K562 (cell line): ENCODE results near the gene PTPRO. TPM values are rescaled to one million over a fixed set of nuclear protein-coding genes. Genes with fewer than 3 reads are reported as not detected.

ENCODE experiments used
- ATAC-seq: fragments of 200-7000 bp; cut with Tn5 transposase; 3 replicates; pipeline ENCODE4 v1.9.1; 2020; ENCODE audit warnings: moderate library complexity
- BruUV-seq: library from RNA; stranded (reverse); fragments of 400-500 nt; replicated peaks from 2 replicates; lab custom pipeline; 2021; lab: Mats Ljungman, UMichigan
- CTCF ChIA-PET: fragments of 300-600 bp; formaldehyde crosslinking; extraction: SDS; loops from one replicate; lab custom pipeline; 2021; ENCODE audit warnings: low intra/inter-chr PET ratio; lab: Yijun Ruan, JAX
- POLR2A ChIA-PET: fragments of 300-600, 350-650 bp; sonication (Branson Sonifier 250); formaldehyde crosslinking; extraction: SDS; loops from one replicate; lab custom pipeline; 2021; ENCODE audit warnings: antibody characterized with exemption, inconsistent platforms; lab: Yijun Ruan, JAX
- DNase-seq, 4 experiments: peaks; one replicate each; pipeline versions ENCODE4 v3.0.0 to v3.0.0-alpha.2; 2011 to 2018; ENCODE audit warnings: low spot score in 3 of 4, mixed read lengths in 3 of 4; ENCODE audit errors: extremely low read depth in 1 of 4
- FAIRE-seq: peaks from 2 replicates; lab custom pipeline; 2011; peaks lifted over from hg19 to GRCh38; lab: Jason Lieb, UNC
- H2AFZ ChIP-seq: 2 replicates; pipeline ENCODE4 v1.6.0; 2011; ENCODE audit warnings: low read depth, low read length, control low read depth, inconsistent platforms
- H3K27ac ChIP-seq: fragments of 200-600 bp; 3 replicates; pipeline ENCODE4 v1.8.0; 2011; ENCODE audit warnings: low read depth, mild to moderate bottlenecking, control low read depth, inconsistent platforms, low read length, moderate library complexity, mixed read lengths; ENCODE audit errors: extremely low read depth
- H3K27me3 ChIP-seq, 2 experiments: fragments of 300-600 bp in 1 of 2; 2 replicates in 1 of 2; 3 replicates in 1 of 2; pipeline versions ENCODE4 v1.6.0 to v1.8.0; 2011; ENCODE audit warnings: inconsistent platforms in 2 of 2, low read length in 2 of 2, mild to moderate bottlenecking in 1 of 2, mixed read lengths in 1 of 2, moderate library complexity in 1 of 2; ENCODE audit not compliant: control insufficient read depth in 2 of 2, insufficient read depth in 2 of 2
- H3K36me3 ChIP-seq: fragments of 300-600 bp; 3 replicates; pipeline ENCODE4 v1.8.0; 2011; ENCODE audit warnings: mild to moderate bottlenecking, low read length, inconsistent platforms; ENCODE audit not compliant: control insufficient read depth, insufficient read depth
- H3K4me1 ChIP-seq, 2 experiments: fragments of 200-600 bp in 1 of 2; replicated peaks in 1 of 2; 2 replicates in 1 of 2; 3 replicates in 1 of 2; pipeline versions ENCODE4 v1.5.1 to v1.8.0; 2011; ENCODE audit warnings: inconsistent platforms in 2 of 2, low read length in 2 of 2, mild to moderate bottlenecking in 1 of 2, mixed read lengths in 1 of 2, moderate library complexity in 1 of 2; ENCODE audit not compliant: control insufficient read depth in 2 of 2, insufficient read depth in 2 of 2
- H3K4me2 ChIP-seq: 2 replicates; pipeline ENCODE4 v1.6.1; 2011; ENCODE audit warnings: low read length, control low read depth, inconsistent platforms, mixed read lengths; ENCODE audit not compliant: insufficient read depth
- H3K4me3 ChIP-seq: fragments of 200-600 bp; sonication (generic), shearing (Covaris generic); 2 replicates; pipeline ENCODE4 v1.5.1; 2016; ENCODE audit warnings: control low read depth, inconsistent platforms
- H3K79me2 ChIP-seq: fragments of 200-600 bp; 3 replicates; pipeline ENCODE4 v1.8.0; 2011; ENCODE audit warnings: low read length, inconsistent platforms; ENCODE audit not compliant: control insufficient read depth, insufficient read depth
- H3K9ac ChIP-seq, 2 experiments: 2 replicates each; pipeline versions ENCODE4 v1.6.0 to v1.6.1; 2011; ENCODE audit warnings: low read depth in 2 of 2, low read length in 2 of 2, control low read depth in 1 of 2, inconsistent platforms in 1 of 2, mild to moderate bottlenecking in 1 of 2, mixed read lengths in 1 of 2; ENCODE audit not compliant: insufficient read depth in 1 of 2
- H3K9me1 ChIP-seq: one replicate; pipeline ENCODE4 v1.6.0; 2011; ENCODE audit warnings: inconsistent platforms, mild to moderate bottlenecking, low read length, moderate library complexity; ENCODE audit not compliant: control insufficient read depth, insufficient read depth
- H3K9me3 ChIP-seq: replicated peaks from 2 replicates; pipeline ENCODE4 v1.5.1; 2011; ENCODE audit warnings: low read depth, low read length, inconsistent platforms; ENCODE audit not compliant: control insufficient read depth, insufficient read depth
- H4K20me1 ChIP-seq: replicated peaks from 2 replicates; pipeline ENCODE4 v1.6.1; 2011; ENCODE audit warnings: low read length, inconsistent platforms, mixed read lengths; ENCODE audit not compliant: control insufficient read depth, insufficient read depth
- CSDE1 ChIP-seq, 2 experiments: fragments of 450-650 bp; IDR thresholded peaks; 2 replicates each; pipeline ENCODE4 v1.6.1; 2016; ENCODE audit warnings: mild to moderate bottlenecking in 1 of 2
- ILK ChIP-seq: fragments of 450-650 bp; IDR thresholded peaks from 2 replicates; pipeline ENCODE4 v1.6.1; 2016; ENCODE audit warnings: missing genetic modification characterization, low read depth, mild to moderate bottlenecking, missing compliant biosample characterization, moderate library complexity, borderline replicate concordance
- MAFK ChIP-seq: IDR thresholded peaks from 2 replicates; pipeline ENCODE4 v1.6.1; 2011; ENCODE audit warnings: low read length, improper control_type of control experiment
- POLR2H ChIP-seq: IDR thresholded peaks from 2 replicates; pipeline ENCODE4 v1.6.1; 2016; ENCODE audit warnings: missing genetic modification characterization, low read depth, mild to moderate bottlenecking, control low read depth, missing compliant biosample characterization, moderate library complexity
- PTTG1 ChIP-seq: fragments of 450-650 bp; IDR thresholded peaks from 2 replicates; pipeline ENCODE4 v1.6.1; 2016; ENCODE audit warnings: low read depth, mild to moderate bottlenecking, missing genetic modification characterization, missing compliant biosample characterization
- RCOR1 ChIP-seq, 2 experiments: IDR thresholded peaks; 2 replicates each; pipeline ENCODE4 v1.6.1; 2012; ENCODE audit warnings: low read depth in 2 of 2, low read length in 2 of 2, borderline replicate concordance in 1 of 2, improper control_type of control experiment in 1 of 2
- SETDB1 ChIP-seq: IDR thresholded peaks from one replicate; pipeline ENCODE4 v1.6.1; 2012; ENCODE audit warnings: low read length, control low read depth, inconsistent platforms
- SMAD2 ChIP-seq: fragments of 150-350 bp; IDR thresholded peaks from 2 replicates; pipeline ENCODE4 v1.6.1; 2014; ENCODE audit warnings: low read depth, mild to moderate bottlenecking, low read length
- SMARCA5 ChIP-seq: fragments of 450-650 bp; IDR thresholded peaks from 2 replicates; pipeline ENCODE4 v1.6.1; 2016
- TAL1 ChIP-seq: fragments of 450-650 bp; IDR thresholded peaks from 2 replicates; pipeline ENCODE4 v1.6.1; 2016; ENCODE audit warnings: mild to moderate bottlenecking
- ZBTB1 ChIP-seq: sonication (generic); formaldehyde crosslinking; IDR thresholded peaks from 2 replicates; pipeline ENCODE4 v1.8.1; 2023; ENCODE audit warnings: missing genetic modification reagents, low read depth, mild to moderate bottlenecking, borderline replicate concordance
- WGBS: fragments of 100-300 bp; shearing (Covaris generic); methylation state at CpG from one replicate; pipeline ENCODE4 v1.1.6; 2016; ENCODE audit warnings: low coverage, mixed read lengths; ENCODE audit not compliant: insufficient coverage; ENCODE audit errors: missing lambda C conversion rate; 5-methylcytosine and 5-hydroxymethylcytosine counted together
- in situ Hi-C: fragments of 300-500 bp; cut with MboI; formaldehyde crosslinking; loops from 4 replicates; pipeline ENCODE4 v1.15.0; 2018; ENCODE audit warnings: inconsistent platforms, mixed read lengths
- intact Hi-C: fragments of 100-400 bp; cut with micrococcal nuclease; formaldehyde crosslinking; loops from 2 replicates; pipeline ENCODE4 v1.14.2; 2022
- polyA plus RNA-seq, 8 experiments: library from polyadenylated mRNA; depleted of rRNA in 4 of 8; stranded (reverse) in 5 of 8; unstranded in 3 of 8; fragments of >200 nt; fragmentation: Nextera tagmentation in 2 of 8; fragmentation: Illumina TruSeq in 1 of 8; extraction: Ambion mirVana in 2 of 8; extraction: Trizol in 1 of 8; gene quantifications; 2 replicates each; pipeline versions ENCODE4 v1.2.1 to v1.2.3, GENCODE V29; 2011 to 2014; ENCODE audit warnings: inconsistent platforms in 1 of 8, missing spikeins in 1 of 8
- total RNA-seq, 7 experiments: library from RNA; depleted of rRNA in 6 of 7; stranded (reverse); fragments of >200 nt in 6 of 7; fragmentation: Illumina TruSeq in 2 of 7; extraction: Trizol in 2 of 7; gene quantifications; 2 replicates each; pipeline versions ENCODE4 v1.2.1 to v1.2.3, GENCODE V29; 2011 to 2021; ENCODE audit warnings: low replicate concordance in 1 of 7
- TF ChIP-seq, protein P1 (sequence below): fragments of 450-650 bp; formaldehyde crosslinking; IDR thresholded peaks from 2 replicates; pipeline ENCODE4 v1.4.0; 2022; ENCODE audit warnings: missing genetic modification characterization
- TF ChIP-seq, protein P2 (sequence below): fragments of 200-800 bp; sonication (Bioruptor generic); IDR thresholded peaks from 2 replicates; pipeline ENCODE4 v1.6.1; 2017; ENCODE audit warnings: missing genetic modification characterization, missing compliant biosample characterization
- TF ChIP-seq, protein P3 (sequence below): fragments of 250-450 bp; sonication (Bioruptor Pico); IDR thresholded peaks from 2 replicates; pipeline ENCODE4 v1.9.0; 2021; ENCODE audit warnings: mild to moderate bottlenecking, inconsistent platforms
- TF ChIP-seq, protein P4 (sequence below): fragments of 250-450 bp; sonication (Bioruptor Pico); IDR thresholded peaks from 2 replicates; pipeline ENCODE4 v1.4.0; 2020; ENCODE audit warnings: mild to moderate bottlenecking, moderate library complexity

Gene PTPRO
- total and polyA plus RNA-seq, 9 of the 15 experiments (the other 6 are each of a cell fraction or from before 2014, with no cell fraction given), result 0.22 TPM; not detected in 8

DNA sequence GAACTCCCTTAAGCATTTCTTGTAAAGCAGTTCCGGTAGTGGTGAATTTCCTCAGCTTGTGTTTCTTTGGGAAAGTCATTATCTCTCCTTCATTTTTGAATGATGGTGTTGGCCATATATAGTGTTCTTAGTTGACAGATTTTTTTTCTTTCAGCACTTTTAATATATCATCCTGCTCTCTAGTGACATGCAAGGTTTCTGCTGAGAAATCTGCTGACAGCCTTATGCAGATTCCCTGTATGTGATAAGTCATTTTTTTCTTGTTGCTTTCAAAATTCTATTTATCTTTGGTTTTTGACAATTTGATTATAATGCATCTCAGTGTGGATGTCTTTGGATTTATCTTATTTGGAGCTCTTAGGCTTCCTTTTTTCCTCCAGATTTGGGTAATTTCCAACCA, 135.7 kb downstream of the PTPRO start:
- no peak for ATAC-seq
- intact Hi-C loops, result no loop called here
- H3K9me3 ChIP-seq, result no peaks in the 10 kb centered on the region
- H3K4me1 ChIP-seq, result no peaks in the 10 kb centered on the region
- ChIA-PET POLR2A (no interaction called here), CTCF (no interaction called here)
- H4K20me1 ChIP-seq, result no peaks in the 10 kb centered on the region
- no peaks in the 10 kb centered on the region for H3K36me3 ChIP-seq
- H3K9ac ChIP-seq, result no peak overlapping the region
- FAIRE-seq, result no peak
- no TSS peak for BruUV-seq
- in situ Hi-C loops, result no loop called here
- WGBS, result 0% methylated on average over 1 of the region's 1 CpG
- DNase-seq, result no peak
- H3K79me2 ChIP-seq, result no peaks in the 10 kb centered on the region
- H3K27ac ChIP-seq, result no peak overlapping the region
- no peak overlapping the region for H3K4me3 ChIP-seq
- H2AFZ ChIP-seq, result no peak overlapping the region
- no peaks in the 10 kb centered on the region for H3K9me1 ChIP-seq
- H3K4me2 ChIP-seq, result no peak overlapping the region
- H3K27me3 ChIP-seq, result no peaks in the 10 kb centered on the region
- TF ChIP-seq ZBTB1 (CRISPR knock-in tag), result no peak
- TF ChIP-seq ILK (tag), result no peak
- TF ChIP-seq POLR2H (tag), result no peak
- TF ChIP-seq, protein P1, sequence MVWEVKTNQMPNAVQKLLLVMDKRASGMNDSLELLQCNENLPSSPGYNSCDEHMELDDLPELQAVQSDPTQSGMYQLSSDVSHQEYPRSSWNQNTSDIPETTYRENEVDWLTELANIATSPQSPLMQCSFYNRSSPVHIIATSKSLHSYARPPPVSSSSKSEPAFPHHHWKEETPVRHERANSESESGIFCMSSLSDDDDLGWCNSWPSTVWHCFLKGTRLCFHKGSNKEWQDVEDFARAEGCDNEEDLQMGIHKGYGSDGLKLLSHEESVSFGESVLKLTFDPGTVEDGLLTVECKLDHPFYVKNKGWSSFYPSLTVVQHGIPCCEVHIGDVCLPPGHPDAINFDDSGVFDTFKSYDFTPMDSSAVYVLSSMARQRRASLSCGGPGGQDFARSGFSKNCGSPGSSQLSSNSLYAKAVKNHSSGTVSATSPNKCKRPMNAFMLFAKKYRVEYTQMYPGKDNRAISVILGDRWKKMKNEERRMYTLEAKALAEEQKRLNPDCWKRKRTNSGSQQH (CRISPR knock-in tag), result no peak
- TF ChIP-seq CSDE1 (IDR thresholded peaks at IDR 0.05), result no peak
- TF ChIP-seq SMARCA5, result no peak
- no peak for TF ChIP-seq PTTG1
- TF ChIP-seq TAL1, result no peak
- no peak for TF ChIP-seq RCOR1 (IDR thresholded peaks at IDR 0.05; ENCODE audit: borderline replicate concordance in 1 of 2, low read depth in 2 of 2, low read length in 2 of 2)
- no peak for TF ChIP-seq SMAD2
- no peak for TF ChIP-seq SETDB1
- no peak for TF ChIP-seq MAFK
- TF ChIP-seq, protein P2, sequence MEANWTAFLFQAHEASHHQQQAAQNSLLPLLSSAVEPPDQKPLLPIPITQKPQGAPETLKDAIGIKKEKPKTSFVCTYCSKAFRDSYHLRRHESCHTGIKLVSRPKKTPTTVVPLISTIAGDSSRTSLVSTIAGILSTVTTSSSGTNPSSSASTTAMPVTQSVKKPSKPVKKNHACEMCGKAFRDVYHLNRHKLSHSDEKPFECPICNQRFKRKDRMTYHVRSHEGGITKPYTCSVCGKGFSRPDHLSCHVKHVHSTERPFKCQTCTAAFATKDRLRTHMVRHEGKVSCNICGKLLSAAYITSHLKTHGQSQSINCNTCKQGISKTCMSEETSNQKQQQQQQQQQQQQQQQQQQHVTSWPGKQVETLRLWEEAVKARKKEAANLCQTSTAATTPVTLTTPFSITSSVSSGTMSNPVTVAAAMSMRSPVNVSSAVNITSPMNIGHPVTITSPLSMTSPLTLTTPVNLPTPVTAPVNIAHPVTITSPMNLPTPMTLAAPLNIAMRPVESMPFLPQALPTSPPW (CRISPR knock-in tag), result no peak
- TF ChIP-seq, protein P3, sequence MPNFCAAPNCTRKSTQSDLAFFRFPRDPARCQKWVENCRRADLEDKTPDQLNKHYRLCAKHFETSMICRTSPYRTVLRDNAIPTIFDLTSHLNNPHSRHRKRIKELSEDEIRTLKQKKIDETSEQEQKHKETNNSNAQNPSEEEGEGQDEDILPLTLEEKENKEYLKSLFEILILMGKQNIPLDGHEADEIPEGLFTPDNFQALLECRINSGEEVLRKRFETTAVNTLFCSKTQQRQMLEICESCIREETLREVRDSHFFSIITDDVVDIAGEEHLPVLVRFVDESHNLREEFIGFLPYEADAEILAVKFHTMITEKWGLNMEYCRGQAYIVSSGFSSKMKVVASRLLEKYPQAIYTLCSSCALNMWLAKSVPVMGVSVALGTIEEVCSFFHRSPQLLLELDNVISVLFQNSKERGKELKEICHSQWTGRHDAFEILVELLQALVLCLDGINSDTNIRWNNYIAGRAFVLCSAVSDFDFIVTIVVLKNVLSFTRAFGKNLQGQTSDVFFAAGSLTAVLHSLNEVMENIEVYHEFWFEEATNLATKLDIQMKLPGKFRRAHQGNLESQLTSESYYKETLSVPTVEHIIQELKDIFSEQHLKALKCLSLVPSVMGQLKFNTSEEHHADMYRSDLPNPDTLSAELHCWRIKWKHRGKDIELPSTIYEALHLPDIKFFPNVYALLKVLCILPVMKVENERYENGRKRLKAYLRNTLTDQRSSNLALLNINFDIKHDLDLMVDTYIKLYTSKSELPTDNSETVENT (CRISPR knock-in tag), result no peak
- TF ChIP-seq, protein P4, sequence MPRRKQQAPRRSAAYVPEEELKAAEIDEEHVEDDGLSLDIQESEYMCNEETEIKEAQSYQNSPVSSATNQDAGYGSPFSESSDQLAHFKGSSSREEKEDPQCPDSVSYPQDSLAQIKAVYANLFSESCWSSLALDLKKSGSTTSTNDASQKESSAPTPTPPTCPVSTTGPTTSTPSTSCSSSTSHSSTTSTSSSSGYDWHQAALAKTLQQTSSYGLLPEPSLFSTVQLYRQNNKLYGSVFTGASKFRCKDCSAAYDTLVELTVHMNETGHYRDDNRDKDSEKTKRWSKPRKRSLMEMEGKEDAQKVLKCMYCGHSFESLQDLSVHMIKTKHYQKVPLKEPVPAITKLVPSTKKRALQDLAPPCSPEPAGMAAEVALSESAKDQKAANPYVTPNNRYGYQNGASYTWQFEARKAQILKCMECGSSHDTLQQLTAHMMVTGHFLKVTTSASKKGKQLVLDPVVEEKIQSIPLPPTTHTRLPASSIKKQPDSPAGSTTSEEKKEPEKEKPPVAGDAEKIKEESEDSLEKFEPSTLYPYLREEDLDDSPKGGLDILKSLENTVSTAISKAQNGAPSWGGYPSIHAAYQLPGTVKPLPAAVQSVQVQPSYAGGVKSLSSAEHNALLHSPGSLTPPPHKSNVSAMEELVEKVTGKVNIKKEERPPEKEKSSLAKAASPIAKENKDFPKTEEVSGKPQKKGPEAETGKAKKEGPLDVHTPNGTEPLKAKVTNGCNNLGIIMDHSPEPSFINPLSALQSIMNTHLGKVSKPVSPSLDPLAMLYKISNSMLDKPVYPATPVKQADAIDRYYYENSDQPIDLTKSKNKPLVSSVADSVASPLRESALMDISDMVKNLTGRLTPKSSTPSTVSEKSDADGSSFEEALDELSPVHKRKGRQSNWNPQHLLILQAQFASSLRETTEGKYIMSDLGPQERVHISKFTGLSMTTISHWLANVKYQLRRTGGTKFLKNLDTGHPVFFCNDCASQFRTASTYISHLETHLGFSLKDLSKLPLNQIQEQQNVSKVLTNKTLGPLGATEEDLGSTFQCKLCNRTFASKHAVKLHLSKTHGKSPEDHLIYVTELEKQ (CRISPR knock-in tag), result no peak
